Measurements from ENCODE around the gene ARHGAP42.
A peak's percentile ranks its signal among the peaks of the same experiment; 100 is the strongest.

Gene ARHGAP42

DNA sequence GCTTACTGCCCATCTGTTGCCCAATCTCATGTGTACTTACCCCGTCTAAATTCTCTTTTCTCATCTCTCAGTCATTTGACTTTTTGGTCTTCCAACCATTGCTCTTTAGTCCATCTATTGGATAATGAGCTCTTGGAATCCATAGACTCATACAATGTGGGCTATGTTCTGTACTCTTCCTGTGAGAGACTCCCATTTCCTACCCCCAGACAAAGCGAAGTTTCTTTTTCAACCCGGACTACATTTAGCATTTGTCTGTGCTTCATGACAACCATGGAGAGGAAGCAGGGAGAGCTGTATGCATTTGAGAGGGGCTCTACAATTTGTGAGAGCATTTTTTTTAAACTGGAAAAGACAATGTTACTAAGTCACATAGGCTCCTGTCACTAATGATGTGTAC is 4.0 kb upstream of the ARHGAP42 start:
- DNase-seq: no peak

DNA sequence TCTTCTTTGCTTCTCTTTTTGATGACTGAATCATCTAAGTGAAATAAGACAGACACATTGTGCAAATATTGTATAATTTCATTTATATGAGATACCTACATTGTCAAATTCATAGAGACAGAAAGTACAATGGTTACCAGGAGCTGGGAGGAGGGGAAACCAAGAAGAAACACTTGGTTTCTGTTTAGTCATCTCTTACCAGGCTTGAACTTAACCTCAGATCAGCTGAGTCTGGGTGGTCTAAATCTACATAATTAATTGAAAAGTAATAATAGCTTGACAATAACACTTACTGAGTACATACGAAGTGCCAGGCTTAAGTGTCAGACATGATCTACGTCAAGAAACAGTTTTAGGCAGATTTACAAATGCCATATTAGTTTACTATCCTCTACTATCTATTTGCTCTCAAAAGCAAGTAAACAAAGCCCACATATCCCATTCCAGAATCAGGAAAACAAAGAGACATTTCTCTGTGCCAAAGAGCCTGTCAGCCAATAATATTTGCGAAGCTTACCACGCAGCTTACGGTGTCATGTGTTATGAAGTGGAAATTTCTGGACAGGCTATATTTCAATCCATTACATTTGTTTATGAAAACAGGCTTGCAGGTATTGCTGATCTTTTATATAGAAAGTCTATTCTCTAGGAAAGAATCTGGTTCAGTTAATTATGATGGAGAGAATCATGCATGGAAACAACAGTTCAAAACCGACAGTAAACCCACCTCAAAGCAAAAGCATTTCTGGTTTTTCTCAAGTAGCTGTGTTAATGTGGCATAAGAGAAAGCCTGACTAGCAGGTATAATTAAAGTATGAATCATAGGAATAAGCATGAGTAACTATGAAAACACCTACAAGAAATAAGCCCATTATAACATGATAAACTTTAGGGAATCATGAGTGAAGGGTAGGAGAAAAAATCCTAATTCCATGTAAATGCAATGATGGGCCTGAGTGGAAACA is 2.7 kb upstream of the ARHGAP42 start:
- no peak for DNase-seq

DNA sequence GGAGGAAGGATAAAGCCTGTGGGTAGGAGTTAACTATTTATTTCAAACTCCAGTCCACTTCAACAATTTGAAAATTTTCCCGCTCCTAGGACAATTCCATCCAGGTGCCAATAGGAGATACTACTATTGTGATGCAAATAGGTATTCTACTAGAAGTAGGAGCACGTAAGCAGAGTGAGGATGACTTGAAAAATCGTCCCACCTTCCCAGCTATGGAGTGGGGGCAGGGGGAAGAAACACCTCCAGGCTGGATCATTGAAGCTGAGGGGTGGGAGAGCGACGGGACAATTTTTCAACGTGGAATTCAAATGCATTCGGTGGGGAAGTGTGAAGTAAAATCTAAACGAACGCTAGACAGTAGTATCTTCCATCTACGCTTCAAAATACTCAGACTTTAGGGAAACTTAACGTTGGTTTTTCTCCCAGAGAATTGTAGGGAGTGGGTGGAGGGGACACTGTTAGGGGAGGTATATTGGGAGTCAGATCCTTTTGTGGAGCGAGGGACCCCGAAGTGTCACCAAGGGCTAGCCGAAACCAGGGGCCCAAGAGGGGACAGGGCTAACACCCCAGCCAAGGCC is 523 bp upstream of the ARHGAP42 start:
- no peak for DNase-seq

DNA sequence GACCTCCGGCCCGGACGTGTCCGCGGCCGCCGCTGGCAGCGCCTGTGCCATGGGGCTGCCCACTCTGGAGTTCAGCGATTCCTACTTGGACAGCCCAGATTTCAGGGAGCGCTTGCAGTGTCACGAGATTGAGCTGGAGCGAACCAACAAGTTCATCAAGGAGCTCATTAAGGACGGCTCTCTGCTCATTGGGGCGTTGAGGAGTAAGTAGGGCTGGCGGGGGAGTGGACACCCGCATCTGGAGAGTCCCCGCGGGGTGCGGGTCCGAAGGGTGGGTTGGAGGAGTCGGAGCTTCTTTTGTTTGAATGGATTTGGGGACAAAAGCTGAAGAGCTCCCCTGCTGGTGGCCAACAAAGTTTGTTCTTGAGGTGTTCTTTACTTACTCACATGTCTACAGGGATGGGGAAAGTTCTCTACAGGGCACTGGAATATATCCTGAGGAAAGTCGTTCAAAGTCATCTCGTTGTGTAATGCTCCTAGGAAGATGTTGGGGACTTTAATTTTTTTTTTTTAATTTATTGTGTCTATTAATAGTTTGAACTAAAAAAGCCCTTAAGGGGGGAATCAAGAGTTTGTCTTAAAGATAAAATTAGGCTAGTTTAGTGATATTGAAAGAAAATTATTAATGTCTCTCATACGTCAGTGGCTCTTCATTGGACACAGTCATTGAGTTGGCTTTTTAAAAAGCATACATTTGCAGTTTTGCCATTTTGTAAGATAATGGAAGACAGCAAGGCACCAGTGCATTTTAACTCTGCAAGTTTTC is 725 bp downstream of the ARHGAP42 start:
- DNase-seq: peak; percentile 3

DNA sequence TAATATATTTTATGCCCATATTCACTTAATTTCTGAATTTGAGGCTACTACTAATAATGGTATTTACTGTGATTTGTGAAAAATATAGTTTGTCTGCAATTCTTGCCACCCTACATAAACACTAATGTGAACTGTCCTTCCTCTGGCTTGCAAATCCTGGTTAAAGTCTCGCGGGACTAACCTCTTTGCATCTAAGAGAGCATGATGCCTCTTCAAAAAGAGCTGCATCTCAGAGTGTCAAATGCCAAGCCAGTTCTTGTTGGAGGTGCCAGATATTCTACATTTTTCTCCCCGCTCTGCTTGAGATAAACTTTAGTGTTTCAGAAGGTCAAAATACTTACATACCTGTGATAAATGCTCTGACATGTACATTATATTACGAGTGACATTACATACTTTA is 2.1 kb downstream of the ARHGAP42 start:
- DNase-seq: no peak

DNA sequence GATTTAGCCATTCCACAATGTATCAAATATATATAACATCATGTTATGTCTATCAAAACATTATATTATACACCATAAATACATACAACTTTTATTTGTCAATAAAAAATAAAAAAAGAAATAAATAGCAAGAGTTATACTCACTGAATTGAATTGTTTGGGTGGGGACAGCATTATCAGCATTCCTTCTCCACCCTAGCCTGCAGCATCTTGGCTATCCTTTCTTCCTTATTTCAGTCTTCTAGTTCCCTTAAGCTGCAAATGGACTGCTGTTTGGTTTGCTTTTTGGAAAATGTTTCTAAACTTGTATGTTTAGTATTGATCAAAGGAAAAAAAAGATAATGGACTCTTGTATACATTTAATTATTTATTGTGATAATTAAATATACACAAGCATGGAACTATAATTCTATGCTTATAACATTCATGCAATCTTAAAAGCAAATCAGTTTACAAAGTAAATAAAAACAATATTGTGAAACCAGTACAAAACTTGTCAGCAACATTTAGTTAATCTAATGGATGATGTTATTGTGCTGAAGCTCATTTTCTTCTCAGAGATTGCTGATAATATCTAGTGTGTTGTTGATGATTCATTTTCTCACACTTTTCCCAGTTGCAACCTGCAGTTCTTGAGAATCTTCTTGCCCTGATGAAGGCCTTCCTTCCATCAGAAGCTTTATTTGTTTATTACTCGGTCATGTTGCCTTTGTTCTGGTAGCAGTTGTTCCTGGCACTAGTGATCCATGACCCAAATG is 5.0 kb downstream of the ARHGAP42 start:
- no peak for DNase-seq

DNA sequence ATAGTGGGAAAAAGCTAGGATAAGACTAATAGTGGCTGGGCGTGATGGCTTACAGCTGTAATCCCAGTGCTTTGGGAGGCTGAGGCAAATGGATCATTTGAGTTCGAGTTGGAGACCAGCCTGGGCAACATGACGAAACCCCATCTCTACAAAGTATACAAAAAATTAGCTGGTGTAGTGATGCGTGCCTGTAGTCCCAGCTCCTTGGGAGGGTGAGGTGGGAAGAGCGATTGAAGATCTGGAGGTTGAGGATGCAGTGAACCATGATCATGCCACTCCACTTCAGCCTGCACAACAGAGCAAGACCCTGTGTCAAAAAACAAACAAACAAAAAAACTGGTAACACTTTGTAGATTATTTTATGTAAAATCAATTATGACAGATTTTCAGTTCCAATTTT is 8.8 kb downstream of the ARHGAP42 start:
- DNase-seq: no peak

DNA sequence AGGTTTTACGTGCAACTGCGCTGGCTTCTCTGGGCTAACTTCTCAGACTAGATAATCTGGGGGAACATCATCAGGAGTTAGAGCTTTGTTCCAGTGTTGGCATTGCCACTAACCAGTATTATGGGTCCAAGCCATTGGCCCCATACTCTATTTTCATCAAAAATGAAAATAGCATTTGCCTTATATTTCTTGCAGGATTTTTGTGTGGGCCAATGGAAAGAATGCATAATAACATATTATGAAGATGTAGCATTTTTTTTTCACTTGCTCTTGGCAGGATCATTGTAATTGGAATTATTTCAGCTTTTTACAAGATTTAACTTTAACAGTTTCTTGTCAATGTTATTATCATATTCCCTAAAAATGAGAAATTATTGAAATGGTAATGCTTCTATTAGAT is 16.1 kb downstream of the ARHGAP42 start:
- DNase-seq: no peak

DNA sequence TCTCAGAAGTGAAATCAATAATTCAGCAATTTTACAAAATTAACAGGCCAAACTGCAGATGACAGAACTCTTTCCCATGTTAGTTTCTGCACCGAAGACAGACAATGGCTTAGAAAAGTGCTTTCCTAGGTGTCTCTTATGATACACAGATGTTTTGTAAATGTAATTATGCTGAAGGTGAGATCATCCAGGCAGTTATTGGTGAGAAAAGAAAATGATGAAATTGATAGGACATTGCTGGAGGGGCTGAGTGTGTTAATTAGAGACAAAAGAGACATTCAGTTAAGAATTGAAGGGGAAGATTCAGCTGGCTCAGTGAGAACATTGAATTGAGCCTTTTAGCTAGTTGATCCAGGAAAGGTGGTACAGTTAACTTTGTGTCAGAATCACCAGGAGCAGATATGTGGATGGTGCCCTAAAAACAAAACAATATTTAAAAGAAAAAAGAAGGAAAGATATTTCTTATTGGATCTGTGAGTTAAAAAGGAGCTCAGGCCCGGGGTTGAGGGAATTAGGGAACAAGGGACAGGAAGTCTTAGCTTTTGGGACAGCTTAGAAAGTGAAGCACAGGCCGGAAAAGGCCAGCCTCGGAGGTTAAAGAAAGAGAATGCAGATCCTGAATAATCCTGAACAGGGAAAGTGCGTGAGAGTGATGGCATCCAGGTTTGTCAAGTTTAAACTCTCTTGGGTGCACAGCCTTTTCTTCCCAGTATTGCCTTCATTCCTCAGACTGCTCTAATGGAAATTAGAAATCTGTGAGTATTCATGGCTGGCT is 16.9 kb downstream of the ARHGAP42 start:
- no peak for DNase-seq

DNA sequence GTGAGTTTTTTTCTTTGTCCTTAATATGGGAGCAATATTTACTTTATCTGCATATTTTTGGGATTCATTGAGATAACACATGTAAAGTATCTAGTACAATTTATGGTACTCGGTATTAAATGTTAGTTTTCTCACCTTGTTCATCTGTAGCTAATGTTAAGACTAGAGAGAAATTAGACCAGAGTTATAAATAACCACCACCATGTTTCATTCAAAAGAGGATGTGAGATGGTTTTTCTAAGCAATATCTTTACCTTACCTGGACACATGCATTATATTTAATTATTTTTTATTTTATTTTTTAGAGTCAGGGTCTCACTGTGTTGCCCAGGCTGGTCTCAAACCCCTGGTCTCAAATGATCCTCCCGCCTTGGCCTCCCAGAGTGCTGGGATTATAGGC is 18.4 kb downstream of the ARHGAP42 start:
- no peak for DNase-seq

DNA sequence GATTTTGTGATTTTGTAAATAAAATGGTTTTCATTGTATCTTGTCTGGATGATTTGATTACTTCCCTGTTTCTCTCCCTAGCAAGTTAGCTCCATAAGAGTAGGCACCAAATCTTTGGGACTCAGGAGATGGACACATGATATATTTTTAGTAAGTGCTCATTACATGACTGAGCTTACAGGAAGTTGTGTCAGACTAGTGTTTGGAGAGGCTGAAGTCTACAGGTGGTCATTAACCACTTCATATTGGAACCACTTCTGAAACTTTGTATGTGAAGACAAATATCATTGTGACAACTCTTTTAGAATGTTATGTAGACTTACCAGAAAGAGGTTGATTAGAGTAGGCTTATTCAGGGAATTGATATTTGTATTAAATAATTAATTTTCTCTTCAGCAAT is 19.1 kb downstream of the ARHGAP42 start:
- DNase-seq: no peak

DNA sequence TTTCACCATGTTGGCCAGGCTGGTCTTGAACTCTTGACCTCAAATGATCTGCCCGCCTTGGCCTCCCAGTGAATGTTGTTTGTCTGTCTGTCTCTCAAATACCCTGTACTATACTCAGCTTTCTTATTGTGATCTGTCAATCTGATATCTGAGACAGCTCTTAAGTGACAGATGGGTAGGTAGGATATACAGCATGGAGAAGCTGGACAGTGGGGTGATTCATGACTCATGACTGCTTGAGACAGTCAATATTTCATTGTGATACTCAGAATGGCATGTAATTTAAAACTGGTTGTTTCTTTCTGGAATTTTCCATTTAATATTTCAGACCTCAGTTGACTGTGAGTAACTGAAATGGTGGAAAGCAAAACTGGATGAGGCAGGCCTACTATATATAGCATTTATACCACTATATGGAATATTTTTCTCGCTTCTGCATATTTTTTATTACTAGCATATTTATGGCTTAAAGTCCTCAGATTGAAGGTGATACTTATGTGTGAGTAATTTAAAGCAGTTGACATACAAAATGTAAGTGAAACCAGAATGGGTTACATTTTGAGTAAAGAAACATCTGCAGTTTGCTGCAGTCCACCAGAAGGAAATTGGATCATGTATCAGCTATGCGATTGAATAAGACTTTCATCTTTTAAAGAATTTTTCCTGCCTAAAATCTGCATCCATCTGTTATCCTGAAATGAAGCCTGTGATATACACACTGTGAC is 22.3 kb downstream of the ARHGAP42 start:
- DNase-seq: no peak

DNA sequence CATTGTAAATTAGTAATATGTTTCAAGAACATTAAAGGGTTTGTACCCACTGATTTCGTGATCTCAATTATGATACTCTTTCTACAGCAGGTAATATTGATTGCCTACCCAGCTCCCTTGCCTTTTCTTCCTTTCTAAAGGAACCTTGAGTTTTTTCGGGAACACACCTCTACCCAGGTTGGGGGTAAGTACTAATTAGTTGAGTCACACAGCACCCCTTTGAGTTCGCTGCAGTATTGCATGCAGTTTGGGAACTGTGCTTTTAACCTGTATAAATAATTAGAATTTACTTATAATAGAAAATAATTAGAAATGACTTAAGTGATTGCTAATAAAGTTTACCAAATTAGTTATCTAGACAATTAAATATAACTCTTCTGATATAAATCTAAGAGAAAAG is 24.9 kb downstream of the ARHGAP42 start:
- DNase-seq: no peak

DNA sequence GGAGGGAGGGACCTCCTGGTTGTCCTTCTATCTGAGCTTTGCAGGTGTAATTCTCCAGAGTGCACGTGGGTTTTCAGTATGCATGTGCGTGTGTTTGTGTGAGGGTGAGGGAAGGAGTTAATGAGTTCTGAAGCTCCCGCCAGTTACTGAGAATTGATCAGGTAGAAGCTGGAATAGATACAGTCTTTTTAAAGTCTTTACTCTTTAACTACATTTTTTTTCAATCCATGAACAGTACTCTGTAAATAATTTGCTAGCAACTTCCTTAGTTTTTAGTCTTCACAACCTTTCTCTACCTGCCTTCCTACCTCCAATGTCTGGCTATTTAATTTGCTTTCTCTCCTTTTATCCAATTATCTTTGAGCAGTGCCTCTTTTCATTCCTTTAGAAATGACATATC is 25.5 kb downstream of the ARHGAP42 start:
- DNase-seq: no peak

DNA sequence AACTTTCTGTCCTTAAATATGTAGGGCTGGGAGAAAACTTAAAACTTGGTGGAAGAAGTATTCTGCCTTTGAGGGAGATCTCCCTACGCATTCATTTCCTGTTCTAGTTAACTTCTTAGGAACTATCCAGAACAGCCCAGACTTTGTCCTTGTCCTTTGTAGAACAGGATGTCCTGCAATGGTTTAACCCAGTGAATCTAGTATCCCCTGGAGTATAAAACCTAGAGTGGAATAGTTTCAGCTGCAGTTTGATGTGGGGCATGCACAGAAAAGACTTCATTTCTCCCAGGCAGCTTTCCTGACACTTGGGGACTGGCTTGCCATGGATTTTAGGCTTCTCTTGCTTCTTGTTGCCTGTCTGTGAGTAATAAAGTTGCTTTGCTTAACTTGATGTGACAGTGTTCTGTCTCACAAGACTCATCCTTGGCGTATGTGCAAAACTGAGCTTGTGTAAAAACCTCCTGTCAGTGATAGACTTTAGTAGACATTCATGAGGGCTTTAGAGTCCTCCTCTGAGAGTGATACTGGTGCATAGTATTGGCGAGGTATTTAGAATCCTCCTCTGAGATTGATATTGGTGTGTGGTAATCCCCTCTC is 28.2 kb downstream of the ARHGAP42 start:
- no peak for DNase-seq

DNA sequence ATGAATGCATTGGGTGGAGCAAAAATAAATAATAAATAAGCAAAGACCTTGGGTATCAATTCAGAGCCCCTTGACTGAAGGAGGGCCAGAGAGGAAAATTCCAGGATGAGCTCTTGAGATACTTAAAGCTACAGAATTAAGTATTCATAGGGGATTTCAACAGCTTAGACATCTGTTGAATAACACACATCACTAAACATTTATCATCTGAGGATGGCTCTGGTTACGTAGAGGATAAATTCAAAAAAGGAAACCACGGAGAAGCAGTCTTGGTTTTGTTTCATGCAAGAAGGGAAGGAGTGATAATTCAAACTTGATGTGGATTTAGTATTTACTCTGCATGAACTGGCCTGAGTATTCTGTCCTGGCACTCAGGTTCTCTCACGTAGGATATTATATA is 29.8 kb downstream of the ARHGAP42 start:
- DNase-seq: no peak

DNA sequence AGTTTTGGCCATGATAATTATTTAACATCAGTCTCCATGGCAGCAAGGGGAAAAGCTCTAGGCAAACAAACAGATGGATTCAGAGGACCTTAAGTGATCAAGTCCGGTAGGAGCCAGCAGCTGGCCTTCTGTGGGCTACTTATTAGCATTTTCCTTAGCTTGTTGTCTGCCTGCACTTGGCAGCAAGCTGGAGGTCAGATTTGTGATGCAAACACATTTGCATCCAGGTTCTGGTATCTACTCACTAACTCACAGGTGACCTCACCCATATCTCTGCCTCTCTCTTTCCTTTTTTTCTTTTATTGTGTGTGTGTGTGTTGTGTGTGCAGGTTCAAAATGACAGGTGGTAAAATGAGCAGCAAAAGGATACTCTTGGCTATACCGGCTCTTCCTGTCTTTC is 32.3 kb downstream of the ARHGAP42 start:
- no peak for DNase-seq

DNA sequence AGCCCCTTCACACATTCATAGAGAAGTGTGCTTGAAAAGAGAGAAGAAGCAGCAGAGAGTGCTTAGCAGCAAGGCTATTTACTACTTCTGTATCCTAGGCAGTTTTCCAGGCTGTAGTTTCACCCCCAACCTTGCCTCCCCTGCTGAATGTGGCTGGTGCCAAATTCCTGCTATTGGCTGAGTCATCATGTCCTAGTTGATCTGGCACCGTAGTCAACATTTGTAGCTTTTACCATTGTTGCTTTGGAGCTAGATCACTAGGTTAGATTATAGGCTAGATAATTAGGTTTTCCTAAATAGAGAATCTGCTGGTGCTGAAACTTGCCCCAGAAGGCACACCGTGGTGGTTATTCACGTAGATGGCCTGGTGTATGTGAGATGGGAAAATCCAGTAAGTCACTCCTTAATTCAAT is 32.7 kb downstream of the ARHGAP42 start:
- no peak for DNase-seq

DNA sequence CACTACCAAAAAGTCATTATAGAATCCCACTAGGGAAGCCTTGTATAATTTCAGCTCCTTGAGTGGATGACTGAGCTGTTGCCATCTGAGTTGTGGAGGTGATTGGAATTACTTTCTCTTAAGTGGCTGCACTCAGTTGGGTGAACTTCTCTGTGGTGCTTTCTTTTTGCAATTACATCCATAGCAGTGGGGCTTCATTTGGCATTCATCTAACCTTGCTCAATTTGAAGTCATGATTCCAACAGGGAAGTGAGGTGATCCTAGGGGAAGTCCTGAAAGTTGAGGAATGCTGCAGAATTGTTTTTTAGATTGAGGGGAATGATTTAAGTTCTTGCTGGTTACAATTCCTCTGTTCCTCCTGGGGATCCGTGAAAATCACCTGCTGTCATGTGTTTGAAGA is 39.6 kb downstream of the ARHGAP42 start:
- no peak for DNase-seq

DNA sequence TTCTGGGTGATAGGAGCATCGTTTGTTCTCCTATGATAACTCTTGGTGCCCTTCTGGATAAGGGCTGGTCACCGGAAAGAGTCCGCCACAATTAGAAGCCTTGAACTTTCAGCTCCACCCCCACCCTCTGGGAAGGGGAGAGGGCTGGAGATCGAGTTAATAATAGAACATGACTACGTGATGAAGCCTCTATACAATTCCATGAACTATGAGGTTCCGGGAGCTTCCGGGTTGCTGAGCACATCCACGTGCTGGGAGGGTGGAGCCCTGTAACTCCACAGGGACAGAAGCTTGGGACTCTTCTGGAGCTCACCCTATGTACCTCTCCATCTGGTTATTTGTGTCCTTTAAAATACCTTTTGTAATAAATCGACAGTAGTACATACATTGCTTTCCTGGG is 40.3 kb downstream of the ARHGAP42 start:
- DNase-seq: no peak

DNA sequence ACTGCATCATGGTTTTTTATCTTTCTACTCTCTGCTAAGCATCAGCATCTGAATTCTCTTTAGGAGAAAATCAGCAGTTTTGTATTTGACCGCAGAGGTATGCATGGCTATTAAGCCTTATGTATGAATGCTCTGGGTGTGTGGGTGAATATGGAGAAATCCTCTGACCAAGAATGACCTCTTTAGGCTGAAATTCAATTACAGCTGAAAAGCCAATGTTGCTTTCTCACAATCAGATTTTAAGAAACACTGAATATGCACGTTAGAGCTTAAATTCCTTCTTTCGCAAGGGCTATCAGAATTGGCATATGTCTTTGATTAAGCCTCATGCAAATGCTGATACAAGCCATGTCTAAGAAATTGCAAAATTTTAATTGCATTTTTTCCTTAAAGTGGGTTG is 43.2 kb downstream of the ARHGAP42 start:
- no peak for DNase-seq
